Stimulated activated CD4-positive, alpha-beta T cell treated with anti-CD3 and anti-CD28 coated beads, Interleukin-1b, Interleukin-23, amount 100 ng/mL, for 1 hour (primary cell): ENCODE measurements around the gene KPNA6.
"Not testable (repeated sequence)": the region's sequence is repeated elsewhere in the genome, so short reads cannot be mapped to it uniquely, and the experiment has no call there.

Source experiments
- DNase-seq, 2 donors: peaks; one replicate each; pipeline ENCODE4 v3.0.0-alpha.2; 2020; ENCODE audit warnings: low read depth in 2 of 2

Gene KPNA6

DNA sequence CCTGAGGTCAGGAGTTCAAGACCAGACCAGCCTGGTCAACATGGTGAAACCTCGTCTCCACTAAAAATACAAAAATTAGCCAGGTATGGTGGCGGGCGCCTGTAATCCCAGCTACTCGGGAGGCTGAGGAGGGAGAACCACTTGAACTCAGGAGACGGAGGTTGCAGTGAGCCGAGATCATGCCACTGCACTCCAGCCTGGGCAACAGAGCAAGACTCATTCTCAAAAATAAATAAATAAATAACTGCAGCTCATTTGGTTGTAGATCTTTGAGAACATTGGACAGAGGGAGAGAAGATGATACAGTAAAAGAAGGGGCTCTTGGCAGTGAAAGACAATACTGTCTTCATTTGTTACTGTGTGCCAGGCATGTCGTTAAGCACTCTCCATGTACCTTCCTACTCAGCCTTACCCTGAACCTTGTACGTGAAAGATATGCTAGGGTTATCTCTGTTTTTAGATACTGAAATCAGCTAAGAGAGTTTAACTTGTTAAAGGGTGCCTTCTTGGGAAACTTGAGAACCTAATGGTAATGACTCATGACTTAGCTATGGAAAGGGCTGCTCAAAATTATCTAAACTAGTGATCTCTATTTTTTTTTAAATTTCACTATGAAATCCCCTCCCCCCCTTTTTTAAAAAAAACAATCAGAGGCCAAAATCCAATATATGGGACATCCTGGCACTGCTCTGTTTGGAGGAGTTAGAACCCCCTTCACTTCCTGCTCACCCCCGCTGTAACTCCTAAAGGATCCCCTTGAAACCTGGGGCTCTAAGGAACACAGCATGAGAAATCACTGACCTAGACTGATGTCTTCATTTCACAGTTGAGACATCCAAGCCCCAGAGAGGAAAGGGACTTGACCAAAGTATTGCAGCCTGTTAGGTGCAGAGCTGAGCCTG, 6.8 kb upstream of the KPNA6 start:
- DNase-seq: no peak

- DNase-seq: no peak
These were observed 3.7 kb upstream of the KPNA6 start for GRCh38 chr1:32104127-32104526.

GRCh38 chr1:32105338-32105737, 2.5 kb upstream of the KPNA6 start:
- DNase-seq: no peak

GRCh38 chr1:32106663-32107275, 1.1 kb upstream of the KPNA6 start:
- DNase-seq: no peak

DNA sequence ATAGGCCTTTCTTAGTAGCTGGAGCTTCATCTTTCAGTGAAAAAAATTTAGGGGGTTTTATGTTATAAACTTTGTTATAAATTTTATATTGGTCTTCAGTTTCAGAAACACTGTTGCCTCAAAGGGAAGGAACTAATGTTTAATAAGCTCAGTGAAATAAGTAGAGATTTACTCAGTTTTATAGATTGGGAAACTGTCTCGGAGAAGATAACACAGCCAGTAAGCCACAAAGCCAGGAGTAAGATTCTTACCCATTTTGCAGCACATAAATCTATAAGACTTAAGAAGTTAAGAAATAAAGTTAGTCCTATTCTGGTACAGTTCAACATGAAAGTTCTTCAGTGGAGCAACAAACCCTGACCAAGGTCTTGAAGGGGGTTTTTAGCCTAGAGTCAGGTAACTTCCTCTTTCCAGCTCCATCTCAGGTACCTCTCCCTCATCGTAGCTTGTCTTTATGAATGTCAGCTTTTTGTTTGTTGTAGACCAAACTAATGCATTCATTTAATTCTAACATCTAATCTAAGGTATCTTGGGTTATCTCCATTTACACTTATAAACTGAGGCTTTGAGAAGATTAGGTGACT, 3.3 kb downstream of the KPNA6 start:
- no peak for DNase-seq

DNA sequence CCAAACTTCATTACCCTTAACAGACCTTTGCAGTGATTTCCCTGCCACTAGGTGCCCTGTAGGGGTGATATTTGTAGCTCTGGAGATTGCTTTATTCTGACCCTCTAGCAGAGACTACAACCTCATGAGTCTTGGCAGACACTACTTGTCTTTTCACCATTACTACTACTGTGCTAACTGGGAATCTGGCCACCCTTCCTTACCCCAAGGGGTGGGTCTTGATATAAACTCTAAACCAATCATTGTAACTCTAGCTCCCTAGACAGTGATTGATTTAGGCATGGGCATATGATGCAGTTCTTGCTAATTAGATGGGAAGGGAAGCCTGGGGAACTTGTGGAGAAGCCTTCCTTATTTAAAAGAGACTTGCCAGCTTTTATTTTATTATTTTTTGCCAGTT, 3.9 kb downstream of the KPNA6 start:
- no peak for DNase-seq

DNA sequence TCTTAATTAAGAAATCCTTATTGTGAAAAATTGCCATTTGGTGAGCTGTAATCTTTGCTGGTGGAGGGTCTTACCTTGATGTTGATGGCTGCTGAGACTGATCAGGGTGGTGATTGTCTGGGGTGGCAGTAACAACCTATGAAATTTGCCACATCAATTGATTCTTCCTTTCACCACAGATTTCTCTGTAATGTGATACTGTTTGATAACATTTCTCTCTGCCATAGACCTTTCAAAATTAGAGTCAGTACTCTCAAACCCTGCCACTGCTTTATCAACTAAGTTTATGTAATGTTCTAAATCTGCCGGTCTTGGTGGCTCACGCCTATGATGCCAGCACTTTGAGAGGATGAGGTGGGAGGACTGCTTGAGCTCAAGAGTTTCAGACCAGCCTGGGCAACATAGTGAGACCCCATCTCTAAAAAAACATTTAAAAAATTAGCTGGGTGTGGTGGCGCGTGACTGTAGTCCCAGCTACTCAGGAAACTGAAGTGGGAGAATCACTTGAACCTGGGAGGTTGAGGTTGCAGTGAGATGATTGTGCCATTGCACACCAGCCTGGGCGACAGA, 5.0 kb downstream of the KPNA6 start:
- DNase-seq: no peak

DNA sequence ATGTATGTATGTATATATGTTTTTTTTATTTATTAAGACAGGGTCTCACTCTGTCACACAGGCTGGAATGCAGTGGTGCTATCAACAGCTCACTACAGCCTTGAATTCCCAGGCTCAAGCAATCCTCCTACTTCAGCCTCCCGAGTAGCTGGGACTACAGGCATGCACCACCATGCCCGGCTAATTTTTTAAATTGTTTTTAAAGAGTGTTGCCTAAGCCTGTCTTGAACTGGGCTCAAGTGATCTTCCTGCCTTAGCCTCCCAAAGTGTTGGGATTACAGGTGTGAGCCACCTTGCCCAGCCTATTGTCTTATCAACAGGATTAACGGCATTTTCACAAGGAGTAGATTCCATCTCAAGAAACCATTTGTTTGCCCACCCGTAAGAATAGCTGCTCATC, 5.6 kb downstream of the KPNA6 start:
- DNase-seq: not testable (repeated sequence)

- DNase-seq: no peak
These were observed 6.6 kb downstream of the KPNA6 start for GRCh38 chr1:32114420-32114819.

GRCh38 chr1:32115496-32115895, 7.6 kb downstream of the KPNA6 start:
- no peak for DNase-seq

- DNase-seq: no peak
These were observed 8.7 kb downstream of the KPNA6 start for GRCh38 chr1:32116531-32116930.

- DNase-seq: no peak
These were observed 14.3 kb downstream of the KPNA6 start for GRCh38 chr1:32122151-32122550.

DNA sequence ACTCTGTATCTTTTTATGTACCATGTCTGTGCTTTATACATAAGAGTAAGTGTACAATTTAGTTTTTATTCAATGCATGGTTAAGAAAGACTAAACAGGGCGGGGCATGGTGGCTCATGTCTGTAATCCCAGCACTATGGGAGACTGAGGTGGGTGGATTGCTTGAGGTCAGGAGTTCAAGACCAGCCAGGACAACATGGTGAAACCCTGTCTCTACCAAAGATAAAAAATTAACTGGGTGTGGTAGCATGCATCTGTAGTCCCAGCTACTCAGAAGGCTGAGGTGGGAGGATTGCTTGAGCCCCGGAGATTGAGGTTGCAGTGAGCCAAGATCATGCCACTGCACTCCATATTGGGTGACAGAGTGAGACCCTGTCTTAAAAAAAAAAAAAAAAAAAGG, 15.5 kb downstream of the KPNA6 start:
- DNase-seq: not testable (repeated sequence)

GRCh38 chr1:32125313-32125712, 17.5 kb downstream of the KPNA6 start:
- no peak for DNase-seq

DNA sequence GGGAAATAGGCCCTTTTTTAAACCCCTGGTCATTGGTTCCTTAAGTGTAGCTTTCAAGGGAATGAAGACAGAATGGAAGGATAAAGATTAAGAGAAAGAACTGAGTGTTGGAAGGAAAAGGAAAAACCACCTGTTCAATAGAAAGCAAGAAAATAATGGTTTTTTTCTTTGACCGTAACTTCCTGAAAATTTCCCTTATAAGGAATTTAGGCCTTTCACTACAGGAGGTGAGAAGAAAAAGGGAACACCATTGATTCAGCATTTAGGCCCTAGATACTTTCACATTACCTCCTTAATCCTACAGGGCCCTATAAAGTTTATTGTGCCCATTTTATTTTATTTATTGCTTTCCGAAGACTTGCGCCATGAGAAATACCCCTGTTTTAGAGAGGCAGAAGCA, 18.9 kb downstream of the KPNA6 start:
- no peak for DNase-seq

DNA sequence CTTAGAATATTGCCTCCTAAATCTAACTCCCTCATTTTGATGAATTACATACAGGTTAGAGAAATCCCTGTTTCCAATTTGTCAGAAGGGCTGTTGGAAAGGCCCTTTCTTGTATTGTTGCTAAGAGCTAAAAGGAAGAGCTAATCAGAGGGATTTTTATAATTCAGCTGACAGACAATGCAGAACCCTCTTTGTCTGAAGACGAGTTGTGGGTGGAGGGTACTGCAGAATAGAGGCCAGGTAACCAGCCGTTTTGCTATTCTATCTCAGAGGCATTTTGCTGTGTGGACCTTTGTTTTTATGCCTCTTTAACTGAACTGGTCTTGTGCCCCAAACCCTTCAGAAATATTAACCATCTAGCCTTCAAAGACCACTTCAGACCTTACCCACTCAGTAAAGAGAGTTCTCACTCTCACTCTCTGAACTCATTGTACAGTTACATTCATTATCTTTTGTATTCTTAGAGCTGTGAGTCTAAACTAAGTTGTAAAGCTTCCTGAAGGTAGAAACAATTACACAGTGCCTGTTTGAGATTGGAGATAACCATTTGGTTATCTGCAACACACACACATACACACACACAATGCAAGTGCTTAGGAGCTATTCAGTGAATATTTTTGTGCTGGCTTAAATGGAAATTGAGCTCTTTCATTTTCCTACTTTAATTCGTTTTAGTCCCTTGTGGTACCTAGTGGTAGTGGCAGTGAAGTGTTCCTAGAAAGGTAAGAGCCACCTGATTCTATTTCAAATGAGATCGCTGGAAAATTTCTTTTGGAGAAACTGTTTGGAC, 19.7 kb downstream of the KPNA6 start:
- DNase-seq: no peak

GRCh38 chr1:32128479-32128878, 20.6 kb downstream of the KPNA6 start:
- DNase-seq: no peak

DNA sequence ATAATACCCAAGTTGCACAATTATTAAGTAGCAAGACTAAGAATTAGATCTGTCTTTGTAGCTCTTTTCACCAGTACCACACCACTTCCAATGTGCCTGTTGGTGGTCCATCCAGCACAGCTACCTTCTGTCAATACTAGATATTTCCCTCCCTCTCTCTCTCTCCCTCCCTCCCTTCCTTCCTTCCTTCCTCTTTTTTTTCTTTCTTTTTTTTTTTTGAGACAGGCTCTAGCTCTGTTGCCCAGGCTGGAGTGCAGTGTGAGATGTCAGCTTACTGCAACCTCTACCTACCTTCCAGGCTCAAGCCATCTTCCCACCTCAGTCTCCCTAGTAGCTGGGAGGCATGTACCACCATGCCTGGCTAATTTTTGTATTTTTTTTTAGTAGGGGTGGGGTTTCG, 21.1 kb downstream of the KPNA6 start:
- DNase-seq: no peak

GRCh38 chr1:32133950-32134280, 26.1 kb downstream of the KPNA6 start:
- DNase-seq: not testable (repeated sequence)

- DNase-seq: no peak
These were observed 29.3 kb downstream of the KPNA6 start for GRCh38 chr1:32137111-32137510.

GRCh38 chr1:32138965-32139364, 31.1 kb downstream of the KPNA6 start:
- no peak for DNase-seq
